RCC 7860 (cell line): ENCODE measurements around the gene KRTAP9-6.
"Not testable (repeated sequence)": the region's sequence is repeated elsewhere in the genome, so short reads cannot be mapped to it uniquely, and the experiment has no call there.

ENCODE experiments used
- DNase-seq: peaks from one replicate; pipeline ENCODE4 v3.0.0-alpha.2; 2015; ENCODE audit warnings: low spot score
- FAIRE-seq: peaks from 2 replicates; lab custom pipeline; 2012; peaks lifted over from hg19 to GRCh38; lab: Jason Lieb, UNC

KRTAP9-6 gene

GRCh38 chr17:41267711-41268110 is 2.5 kb downstream of the KRTAP9-6 start:
- DNase-seq (no peak), FAIRE-seq (no peak)

GRCh38 chr17:41271323-41271722 is 6.1 kb downstream of the KRTAP9-6 start:
- FAIRE-seq, DNase-seq: not testable (repeated sequence)

- no peak for DNase-seq
- no peak for FAIRE-seq
Measured at GRCh38 chr17:41271858-41272257, 6.7 kb downstream of the KRTAP9-6 start.

- DNase-seq, FAIRE-seq: not testable (repeated sequence)
Measured at GRCh38 chr17:41275648-41276190, 10.5 kb downstream of the KRTAP9-6 start, which contains the start of gene KRTAP9-7. Gene KRTAP9-7 (plus strand): TSS chr17:41275698. CDS start chr17:41275698, 0 bp downstream.

- peak; percentile 56 for DNase-seq
- no peak for FAIRE-seq
Measured at GRCh38 chr17:41278176-41278955, 13.2 kb downstream of the KRTAP9-6 start.

GRCh38 chr17:41284043-41284442 is 18.9 kb downstream of the KRTAP9-6 start:
- DNase-seq (no peak), FAIRE-seq (no peak)

GRCh38 chr17:41284546-41284945 is 19.4 kb downstream of the KRTAP9-6 start:
- no peak for DNase-seq
- no peak for FAIRE-seq

GRCh38 chr17:41287050-41287449 is 21.9 kb downstream of the KRTAP9-6 start:
- no peak for DNase-seq
- peak; percentile 27 for FAIRE-seq

- FAIRE-seq (no peak), DNase-seq (peak; percentile 2)
Measured at GRCh38 chr17:41294016-41294415, 28.8 kb downstream of the KRTAP9-6 start.

GRCh38 chr17:41296846-41297245 is 31.7 kb downstream of the KRTAP9-6 start:
- DNase-seq (no peak), FAIRE-seq (no peak)

GRCh38 chr17:41298458-41299135 is 33.4 kb downstream of the KRTAP9-6 start:
- no peak for DNase-seq
- no peak for FAIRE-seq

- FAIRE-seq (no peak), DNase-seq (no peak)
Measured at GRCh38 chr17:41301204-41301790, 36.1 kb downstream of the KRTAP9-6 start.

GRCh38 chr17:41301916-41302901 is 37.0 kb downstream of the KRTAP9-6 start, which contains the start of gene KRTAP29-1:
Gene KRTAP29-1 (minus strand): TSS chr17:41302851. CDS start chr17:41302851, 0 bp downstream.
- FAIRE-seq = no peak

GRCh38 chr17:41302981-41303380 is 37.8 kb downstream of the KRTAP9-6 start:
- DNase-seq (no peak), FAIRE-seq (no peak)

More at GRCh38 chr17:41301916-41302901, 37.0 kb downstream of the KRTAP9-6 start, which contains the start of gene KRTAP29-1:
- no peak for DNase-seq

GRCh38 chr17:41304091-41304490 is 38.9 kb downstream of the KRTAP9-6 start:
- DNase-seq = no peak
- FAIRE-seq = no peak

GRCh38 chr17:41307647-41308046 is 42.5 kb downstream of the KRTAP9-6 start:
- peak; percentile 85 for FAIRE-seq
- DNase-seq = peak; percentile 86

- peak; percentile 34 for DNase-seq
- FAIRE-seq = no peak
Measured at GRCh38 chr17:41308251-41308917, 43.2 kb downstream of the KRTAP9-6 start.

GRCh38 chr17:41308918-41309359 is 43.8 kb downstream of the KRTAP9-6 start, which contains the start of gene KRTAP16-1:
Gene KRTAP16-1 (minus strand): TSS chr17:41309309. CDS start chr17:41309253, 56 bp downstream.
- no peak for FAIRE-seq

GRCh38 chr17:41311111-41311510 is 45.9 kb downstream of the KRTAP9-6 start:
- no peak for FAIRE-seq
- DNase-seq = no peak

More at GRCh38 chr17:41308918-41309359, 43.8 kb downstream of the KRTAP9-6 start, which contains the start of gene KRTAP16-1:
- DNase-seq = no peak
